GM12878 (cell line): Measurements from ENCODE around the gene PRSS36. TPM values are rescaled to one million over a fixed set of nuclear protein-coding genes. Genes with fewer than 3 reads are reported as not detected.

Experiments
- ATAC-seq: fragments of 200-7000 bp; cut with Tn5 transposase; 3 replicates; pipeline ENCODE4 v1.9.1; 2020; ENCODE audit warnings: mild to moderate bottlenecking, moderate library complexity
- BruUV-seq: library from RNA; stranded (reverse); fragments of 400-500 nt; replicated peaks from 2 replicates; lab custom pipeline; 2021; lab: Mats Ljungman, UMichigan
- CTCF ChIA-PET: fragments of 300-600 bp; sonication (Branson Sonifier 250); formaldehyde crosslinking; extraction: SDS; loops from one replicate; lab custom pipeline; 2021; ENCODE audit warnings: inconsistent platforms; lab: Yijun Ruan, JAX
- POLR2A ChIA-PET: fragments of 350-600 bp; formaldehyde crosslinking; extraction: SDS; loops from one replicate; lab custom pipeline; 2021; ENCODE audit warnings: inconsistent platforms; lab: Charles Lee
- RAD21 ChIA-PET: fragments of 300-600 bp; sonication (Branson Sonifier 250); formaldehyde crosslinking; loops from one replicate; lab custom pipeline; 2023; ENCODE audit warnings: antibody characterized with exemption; ENCODE audit not compliant: unreplicated experiment; lab: Charles Lee
- SMC1A ChIA-PET: fragments of 300-600 bp; sonication (Branson Sonifier 250); formaldehyde crosslinking; loops from one replicate; lab custom pipeline; 2023; ENCODE audit not compliant: unreplicated experiment, uncharacterized antibody; lab: Charles Lee
- DNase-seq: peaks from one replicate; pipeline ENCODE4 v3.0.0-alpha.2; 2011; ENCODE audit warnings: low read depth, low spot score
- FAIRE-seq: peaks from 3 replicates; lab custom pipeline; 2011; peaks lifted over from hg19 to GRCh38; lab: Jason Lieb, UNC
- H2AFZ ChIP-seq: 2 replicates; pipeline ENCODE4 v1.6.0; 2011; ENCODE audit warnings: low read depth, low read length, control low read depth; ENCODE audit not compliant: control insufficient read depth
- H3K27ac ChIP-seq: 2 replicates; pipeline ENCODE4 v1.5.1; 2011; ENCODE audit warnings: control low read depth; ENCODE audit not compliant: control insufficient read depth, insufficient read depth
- H3K27me3 ChIP-seq, 2 experiments: replicated peaks in 1 of 2; 2 replicates each; pipeline versions ENCODE4 v1.6.0 to v1.6.1; 2011; ENCODE audit warnings: low read length in 1 of 2; ENCODE audit not compliant: control insufficient read depth in 2 of 2, insufficient read depth in 2 of 2
- H3K36me3 ChIP-seq, 2 experiments: 2 replicates each; pipeline ENCODE4 v1.5.1; 2011; ENCODE audit warnings: low read length in 1 of 2; ENCODE audit not compliant: control insufficient read depth in 2 of 2, insufficient read depth in 2 of 2
- H3K4me1 ChIP-seq: 2 replicates; pipeline ENCODE4 v1.6.1; 2011; ENCODE audit warnings: mild to moderate bottlenecking, low read length, moderate library complexity, mixed read lengths; ENCODE audit not compliant: control insufficient read depth, insufficient read depth
- H3K4me2 ChIP-seq: 2 replicates; pipeline ENCODE4 v1.6.0; 2011; ENCODE audit warnings: control low read depth; ENCODE audit not compliant: control insufficient read depth, insufficient read depth
- H3K4me3 ChIP-seq: fragments of 200-600 bp; sonication (generic); 2 replicates; pipeline ENCODE4 v1.5.1; 2016
- H3K79me2 ChIP-seq: 2 replicates; pipeline ENCODE4 v1.6.0; 2011; ENCODE audit warnings: low read length; ENCODE audit not compliant: control insufficient read depth, insufficient read depth
- H3K9ac ChIP-seq: 2 replicates; pipeline ENCODE4 v1.8.0; 2011; ENCODE audit warnings: low read length, control low read depth, mixed read lengths; ENCODE audit not compliant: control insufficient read depth, insufficient read depth
- H3K9me3 ChIP-seq: replicated peaks from 3 replicates; pipeline ENCODE4 v1.5.1; 2011; ENCODE audit warnings: mild to moderate bottlenecking, low read length; ENCODE audit not compliant: control insufficient read depth, insufficient read depth
- H4K20me1 ChIP-seq: 2 replicates; pipeline ENCODE4 v1.6.0; 2011; ENCODE audit not compliant: control insufficient read depth, insufficient read depth
- BCL3 ChIP-seq: IDR thresholded peaks from 2 replicates; pipeline ENCODE4 v1.6.1; 2011; ENCODE audit warnings: borderline replicate concordance, low read depth, mild to moderate bottlenecking, moderate library complexity, low read length; ENCODE audit not compliant: insufficient read depth, poor library complexity, severe bottlenecking
- CTCF ChIP-seq, 3 experiments: IDR thresholded peaks in 2 of 3; conservative IDR thresholded peaks in 1 of 3; 2 replicates each; pipeline ENCODE4 v1.5.1; 2011; ENCODE audit warnings: low read depth in 3 of 3, low read length in 3 of 3, mild to moderate bottlenecking in 3 of 3, control low read depth in 2 of 3, moderate library complexity in 2 of 3, inconsistent platforms in 1 of 3, mixed read lengths in 1 of 3; ENCODE audit not compliant: control insufficient read depth in 2 of 3, insufficient read depth in 1 of 3; ENCODE audit errors: extremely low read depth in 1 of 3
- ETV6 ChIP-seq, 2 experiments: fragments of 450-650 bp in 1 of 2; IDR thresholded peaks in 1 of 2; conservative IDR thresholded peaks in 1 of 2; 2 replicates each; pipeline ENCODE4 v1.6.1; 2014; ENCODE audit warnings: antibody characterized with exemption in 1 of 2, borderline replicate concordance in 1 of 2, low read depth in 1 of 2, mild to moderate bottlenecking in 1 of 2, moderate library complexity in 1 of 2
- IKZF1 ChIP-seq: fragments of 450-650 bp; conservative IDR thresholded peaks from 2 replicates; pipeline ENCODE4 v1.6.1; 2017; ENCODE audit warnings: antibody characterized with exemption, mild to moderate bottlenecking
- IKZF2 ChIP-seq, 2 experiments: fragments of 450-650 bp; IDR thresholded peaks; 2 replicates each; pipeline ENCODE4 v1.6.1; 2017; ENCODE audit warnings: mild to moderate bottlenecking in 2 of 2, moderate library complexity in 2 of 2
- MTA2 ChIP-seq: fragments of 450-650 bp; IDR thresholded peaks from 2 replicates; pipeline ENCODE4 v1.6.1; 2016; ENCODE audit warnings: low read depth, mild to moderate bottlenecking, moderate library complexity
- NKRF ChIP-seq: fragments of 450-650 bp; conservative IDR thresholded peaks from 2 replicates; pipeline ENCODE4 v1.6.1; 2017; ENCODE audit warnings: mild to moderate bottlenecking, moderate library complexity
- SP1 ChIP-seq: IDR thresholded peaks from one replicate; pipeline ENCODE4 v1.6.1; 2011; ENCODE audit warnings: low read depth, low read length
- ZNF24 ChIP-seq: fragments of 450-650 bp; IDR thresholded peaks from 2 replicates; pipeline ENCODE4 v1.6.1; 2017; ENCODE audit warnings: antibody characterized with exemption, mild to moderate bottlenecking
- WGBS: methylation state at CpG from one replicate; pipeline ENCODE4 v1.1.6; 2016; ENCODE audit warnings: low lambda C conversion rate; ENCODE audit not compliant: insufficient replicate concordance, insufficient coverage; ENCODE audit errors: missing lambda C conversion rate; 5-methylcytosine and 5-hydroxymethylcytosine counted together
- in situ Hi-C: fragments of 300-500 bp; cut with MboI; formaldehyde crosslinking; loops from 9 replicates; pipeline ENCODE4 v1.14.3; 2018; ENCODE audit warnings: mixed read lengths
- intact Hi-C: fragments of 100-400 bp; cut with micrococcal nuclease; formaldehyde crosslinking; loops from one replicate; pipeline ENCODE4 v1.14.2; 2022; ENCODE audit not compliant: unreplicated experiment
- polyA plus RNA-seq, 11 experiments: library from polyadenylated mRNA; depleted of rRNA in 4 of 11; unstranded in 6 of 11; stranded (reverse) in 5 of 11; fragments of >200 nt; fragmentation: Nextera tagmentation in 4 of 11; fragmentation: Illumina TruSeq in 1 of 11; extraction: Ambion mirVana in 4 of 11; extraction: Trizol in 1 of 11; gene quantifications; 1 replicate in 1 of 11; 2 replicates in 10 of 11; pipeline versions ENCODE4 v1.2.1 to v1.2.3, GENCODE V29; 2011 to 2016; ENCODE audit warnings: inconsistent platforms in 2 of 11, missing spikeins in 2 of 11, low read depth in 1 of 11
- total RNA-seq, 4 experiments: library from RNA; depleted of rRNA in 3 of 4; stranded (reverse); fragments of >200 nt in 3 of 4; fragmentation: Illumina TruSeq in 1 of 4; extraction: Trizol in 1 of 4; gene quantifications; 2 replicates each; pipeline versions ENCODE4 v1.2.1 to v1.2.3, GENCODE V29; 2013 to 2021

The PRSS36 gene
- total and polyA plus RNA-seq, 10 of the 15 experiments (the other 5 are each of a cell fraction or from before 2014, with no cell fraction given) = 0.11 to 1.1 (median 0.17) TPM; not detected in 3

GRCh38 chr16:31148281-31148728 lies 1.6 kb downstream of the PRSS36 start:
- FAIRE-seq (no peak), DNase-seq (no peak), ATAC-seq (peak; percentile 60)
- CTCF ChIA-PET = no interaction called here
- intact Hi-C loops (no loop called here), in situ Hi-C loops (loop anchor here (10.0 kb wide), 1 partner anchor 726 kb away; the partner anchor contains the start of gene ZNF267)
- Histone ChIP-seq H3K27ac (no peak overlapping the region), H3K9me3 (no peaks in the 10 kb centered on the region), H3K9ac (no peak overlapping the region), H4K20me1 (peaks cover 3% of the 10 kb centered on the region; the same call in 1 of the 2 replicates), H3K36me3 (no peaks in the 10 kb centered on the region), H3K4me2 (no peak overlapping the region), H3K79me2 (no peaks in the 10 kb centered on the region), H3K27me3 (no peaks in the 10 kb centered on the region), H3K4me3 (no peak overlapping the region), H2AFZ (no peak overlapping the region), H3K4me1 (no peaks in the 10 kb centered on the region)
- no TSS peak for BruUV-seq
- TF ChIP-seq BCL3 = no peak
- RAD21 ChIA-PET = no interaction called here
- POLR2A ChIA-PET = no interaction called here
- 58% methylated on average over 27 of the region's 40 CpGs for WGBS
- SMC1A ChIA-PET = no interaction called here

- H3K4me2 ChIP-seq = no peak overlapping the region
- CTCF ChIA-PET = no interaction called here
- H3K27ac ChIP-seq = no peak overlapping the region
- ATAC-seq (no peak), DNase-seq (no peak), FAIRE-seq (no peak)
- no peaks in the 10 kb centered on the region for H3K9me3 ChIP-seq
- SMC1A ChIA-PET = no interaction called here
- H4K20me1 ChIP-seq = peaks cover 3% of the 10 kb centered on the region; the same call in 1 of the 2 replicates
- H3K27me3 ChIP-seq = no peaks in the 10 kb centered on the region
- H3K9ac ChIP-seq = no peak overlapping the region
- peaks cover 3% of the 10 kb centered on the region; the same call in 1 of the 2 replicates for H3K4me1 ChIP-seq
- WGBS = 16% methylated on average over 3 of the region's 3 CpGs
- intact Hi-C loops = no loop called here
- POLR2A ChIA-PET = no interaction called here
- BruUV-seq = no TSS peak
- H3K79me2 ChIP-seq = no peaks in the 10 kb centered on the region
- H2AFZ ChIP-seq = no peak overlapping the region
- no peaks in the 10 kb centered on the region for H3K36me3 ChIP-seq
- in situ Hi-C loops = loop anchor here (10.0 kb wide), 1 partner anchor 727 kb away; the partner anchor contains the start of gene ZNF267
- H3K4me3 ChIP-seq = no peak overlapping the region
- RAD21 ChIA-PET = no interaction called here
- TF ChIP-seq IKZF1 (no peak), MTA2 (no peak), SP1 (no peak), IKZF2 (IDR thresholded peaks at IDR 0.05) (no peak), NKRF (no peak), CTCF (IDR thresholded peaks at IDR 0.05 in 2 of 3, conservative IDR thresholded peaks at IDR 0.05 in 1 of 3; ENCODE audit: control insufficient read depth in 2 of 3, extremely low read depth in 1 of 3, insufficient read depth in 1 of 3, low read depth in 3 of 3, low read length in 3 of 3) (no peak), ETV6 (conservative IDR thresholded peaks at IDR 0.05 in 1 of 2, IDR thresholded peaks at IDR 0.05 in 1 of 2; ENCODE audit: borderline replicate concordance in 1 of 2, low read depth in 1 of 2) (no peak), BCL3 (no peak), ZNF24 (no peak)
These were observed 2.3 kb downstream of the PRSS36 start for GRCh38 chr16:31147574-31147973.
